ENCODE measurements around the gene PKN1. TPM values are rescaled to one million over a fixed set of nuclear protein-coding genes. Genes with fewer than 3 reads are reported as not detected.

PKN1 gene
- total and polyA plus RNA-seq, 2 of the 13 experiments (the other 11 are each of a cell fraction or from before 2014, with no cell fraction given): 45.7 to 54.5 TPM

DNA sequence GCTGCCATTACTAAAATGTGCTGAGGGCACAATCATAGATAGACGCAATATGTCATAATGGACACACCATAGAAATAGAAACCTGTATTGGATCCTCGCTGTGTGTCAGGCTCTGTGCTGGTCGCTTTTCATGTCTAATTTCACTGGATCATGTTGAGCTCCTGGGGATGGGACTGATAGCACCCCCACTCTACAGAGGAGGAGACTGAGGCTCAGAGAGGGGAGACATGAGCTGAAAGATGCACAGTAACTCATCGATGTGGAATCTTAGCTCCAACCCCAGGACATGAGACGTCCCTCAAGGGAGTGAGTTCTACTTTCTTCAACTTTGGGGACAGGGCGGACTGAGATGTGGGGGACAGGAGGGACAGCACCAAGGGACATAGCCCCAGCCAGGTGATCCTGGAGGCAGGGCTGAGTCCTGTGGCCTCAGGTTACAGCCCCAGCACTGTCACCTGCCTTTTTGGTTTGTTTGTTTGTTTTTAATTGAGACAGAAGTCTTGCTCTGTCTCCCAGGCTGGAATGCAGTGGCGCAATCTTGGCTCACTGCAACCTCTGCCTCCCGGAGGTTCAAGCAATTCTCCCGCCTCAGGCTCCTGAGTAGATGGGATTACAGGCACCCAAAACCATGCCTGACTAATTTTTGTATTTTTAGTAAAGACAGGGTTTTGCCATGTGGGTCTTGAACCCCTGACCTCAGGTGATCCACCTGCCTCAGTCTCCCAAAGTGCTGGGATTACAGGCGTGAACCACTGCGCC lies 69.4 kb downstream of the PKN1 start (continued):
- TF ChIP-seq HOXA7 (CRISPR knock-in tag; IDR thresholded peaks at IDR 0.05): no peak
- TF ChIP-seq NPAS2 (CRISPR knock-in tag; IDR thresholded peaks at IDR 0.05; ENCODE audit: borderline replicate concordance): no peak
- TF ChIP-seq ZNF138 (CRISPR knock-in tag; IDR thresholded peaks at IDR 0.05; ENCODE audit: low read depth): no peak
- TF ChIP-seq ARNT2 (CRISPR knock-in tag; IDR thresholded peaks at IDR 0.05; ENCODE audit: low read depth): no peak
- TF ChIP-seq SATB2 (CRISPR knock-in tag; IDR thresholded peaks at IDR 0.05): no peak
- no peak for TF ChIP-seq AHR (CRISPR knock-in tag; IDR thresholded peaks at IDR 0.05)
- no peak for TF ChIP-seq ZMYM4 (CRISPR knock-in tag; IDR thresholded peaks at IDR 0.05)
- no peak for TF ChIP-seq ZSCAN21 (CRISPR knock-in tag; IDR thresholded peaks at IDR 0.05; ENCODE audit: borderline replicate concordance)
- no peak for TF ChIP-seq IRF2 (CRISPR knock-in tag; IDR thresholded peaks at IDR 0.05)
- TF ChIP-seq, protein P1, sequence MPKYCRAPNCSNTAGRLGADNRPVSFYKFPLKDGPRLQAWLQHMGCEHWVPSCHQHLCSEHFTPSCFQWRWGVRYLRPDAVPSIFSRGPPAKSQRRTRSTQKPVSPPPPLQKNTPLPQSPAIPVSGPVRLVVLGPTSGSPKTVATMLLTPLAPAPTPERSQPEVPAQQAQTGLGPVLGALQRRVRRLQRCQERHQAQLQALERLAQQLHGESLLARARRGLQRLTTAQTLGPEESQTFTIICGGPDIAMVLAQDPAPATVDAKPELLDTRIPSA (CRISPR knock-in tag; IDR thresholded peaks at IDR 0.05; ENCODE audit: borderline replicate concordance): no peak
- no peak for TF ChIP-seq SP140L (CRISPR knock-in tag; IDR thresholded peaks at IDR 0.05; ENCODE audit: borderline replicate concordance)
- TF ChIP-seq ZNF770 (CRISPR knock-in tag; IDR thresholded peaks at IDR 0.05): peak; percentile 72
- TF ChIP-seq, protein P2, sequence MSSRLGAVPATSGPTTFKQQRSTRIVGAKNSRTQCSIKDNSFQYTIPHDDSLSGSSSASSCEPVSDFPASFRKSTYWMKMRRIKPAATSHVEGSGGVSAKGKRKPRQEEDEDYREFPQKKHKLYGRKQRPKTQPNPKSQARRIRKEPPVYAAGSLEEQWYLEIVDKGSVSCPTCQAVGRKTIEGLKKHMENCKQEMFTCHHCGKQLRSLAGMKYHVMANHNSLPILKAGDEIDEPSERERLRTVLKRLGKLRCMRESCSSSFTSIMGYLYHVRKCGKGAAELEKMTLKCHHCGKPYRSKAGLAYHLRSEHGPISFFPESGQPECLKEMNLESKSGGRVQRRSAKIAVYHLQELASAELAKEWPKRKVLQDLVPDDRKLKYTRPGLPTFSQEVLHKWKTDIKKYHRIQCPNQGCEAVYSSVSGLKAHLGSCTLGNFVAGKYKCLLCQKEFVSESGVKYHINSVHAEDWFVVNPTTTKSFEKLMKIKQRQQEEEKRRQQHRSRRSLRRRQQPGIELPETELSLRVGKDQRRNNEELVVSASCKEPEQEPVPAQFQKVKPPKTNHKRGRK (CRISPR knock-in tag; IDR thresholded peaks at IDR 0.05): no peak
- TF ChIP-seq ZNF773 (CRISPR knock-in tag; IDR thresholded peaks at IDR 0.05; ENCODE audit: borderline replicate concordance): no peak
- no peak for TF ChIP-seq FOXK2 (IDR thresholded peaks at IDR 0.05)
- TF ChIP-seq GATAD2A (CRISPR knock-in tag; IDR thresholded peaks at IDR 0.05): peak; percentile 78
- no peak for TF ChIP-seq ZFYVE20 (CRISPR knock-in tag; IDR thresholded peaks at IDR 0.05; ENCODE audit: borderline replicate concordance, low read depth)
- no peak for TF ChIP-seq ZNF652 (CRISPR knock-in tag; IDR thresholded peaks at IDR 0.05; ENCODE audit: borderline replicate concordance, low read depth)
- TF ChIP-seq NR0B2 (CRISPR knock-in tag; IDR thresholded peaks at IDR 0.05): no peak
- TF ChIP-seq ZBTB42 (CRISPR knock-in tag; IDR thresholded peaks at IDR 0.05): no peak
- no peak for TF ChIP-seq ZFP90 (CRISPR knock-in tag; IDR thresholded peaks at IDR 0.05; ENCODE audit: borderline replicate concordance)

Data from HepG2 (cell line).